NT2/D1 (cell line): ENCODE results near the gene C5orf63.

Experiments
- SUZ12 ChIP-seq: IDR thresholded peaks from 2 replicates; pipeline ENCODE4 v1.6.1; 2011; ENCODE audit not compliant: insufficient read length, insufficient read depth; ENCODE audit errors: extremely low read depth
- ZNF274 ChIP-seq: IDR thresholded peaks from 2 replicates; pipeline ENCODE4 v1.6.1; 2011; ENCODE audit warnings: mild to moderate bottlenecking, low read depth, low read length

DNA sequence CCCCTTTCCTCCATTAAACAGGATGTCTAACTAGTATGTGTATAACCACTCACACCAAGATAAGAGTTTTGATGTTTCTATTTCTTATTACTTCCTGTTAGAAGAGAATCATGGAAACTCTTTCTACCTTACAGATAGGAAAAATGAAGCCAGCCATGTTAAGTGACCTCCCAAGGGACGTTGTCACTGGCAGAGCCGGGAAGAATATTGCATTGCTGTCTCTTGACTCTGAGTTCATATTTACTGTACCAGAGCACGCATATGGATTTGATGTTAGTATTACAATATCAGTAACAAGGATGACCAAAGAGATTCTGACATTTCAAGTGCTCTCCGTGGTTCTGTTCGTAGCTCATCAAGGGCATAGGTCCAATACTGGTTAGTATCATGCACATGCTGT is 12.5 kb upstream of the C5orf63 start:
- TF ChIP-seq ZNF274 (no peak), SUZ12 (no peak)
